ENCODE measurements around the gene COMMD4. TPM values are rescaled to one million over a fixed set of nuclear protein-coding genes. Genes with fewer than 3 reads are reported as not detected.
"Not testable (repeated sequence)": the region's sequence is repeated elsewhere in the genome, so short reads cannot be mapped to it uniquely, and the experiment has no call there.

The COMMD4 gene
- total RNA-seq, 1 donor, result 61.7 TPM

DNA sequence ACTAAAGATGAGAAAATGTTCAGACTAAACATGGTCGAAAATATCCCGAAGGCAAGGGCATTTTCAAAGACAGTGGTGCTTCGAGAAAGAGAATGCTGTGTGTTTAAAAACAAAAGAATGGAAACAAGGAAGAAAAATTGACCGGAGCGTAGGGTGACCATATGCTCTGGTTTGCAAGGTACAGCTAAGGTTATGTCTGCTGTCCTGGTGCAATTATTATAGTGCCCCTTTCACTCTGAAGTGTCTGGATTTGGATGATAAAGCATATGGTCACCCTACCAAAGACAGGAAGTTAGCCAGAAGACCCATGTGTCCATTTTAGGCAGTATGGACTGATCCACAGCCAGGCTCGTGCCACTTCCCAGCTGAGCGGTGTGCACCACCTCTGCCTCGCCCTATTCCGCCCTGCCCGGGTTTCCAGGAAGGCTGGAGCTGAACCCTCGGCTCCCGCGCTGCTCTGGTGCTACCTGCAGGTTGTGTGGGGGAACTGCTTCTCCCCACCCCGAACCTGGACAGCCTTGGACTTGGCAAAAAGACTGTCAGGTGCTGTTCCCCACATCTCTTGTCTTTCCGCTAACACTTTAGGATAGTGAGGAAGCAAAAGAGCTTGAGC, 28.0 kb upstream of the COMMD4 start:
- peak; percentile 18 for DNase-seq (ENCODE audit: low read depth)
- H3K4me3 ChIP-seq (ENCODE audit: low read depth, low read length), result no peak overlapping the region
- TF ChIP-seq, protein P1, sequence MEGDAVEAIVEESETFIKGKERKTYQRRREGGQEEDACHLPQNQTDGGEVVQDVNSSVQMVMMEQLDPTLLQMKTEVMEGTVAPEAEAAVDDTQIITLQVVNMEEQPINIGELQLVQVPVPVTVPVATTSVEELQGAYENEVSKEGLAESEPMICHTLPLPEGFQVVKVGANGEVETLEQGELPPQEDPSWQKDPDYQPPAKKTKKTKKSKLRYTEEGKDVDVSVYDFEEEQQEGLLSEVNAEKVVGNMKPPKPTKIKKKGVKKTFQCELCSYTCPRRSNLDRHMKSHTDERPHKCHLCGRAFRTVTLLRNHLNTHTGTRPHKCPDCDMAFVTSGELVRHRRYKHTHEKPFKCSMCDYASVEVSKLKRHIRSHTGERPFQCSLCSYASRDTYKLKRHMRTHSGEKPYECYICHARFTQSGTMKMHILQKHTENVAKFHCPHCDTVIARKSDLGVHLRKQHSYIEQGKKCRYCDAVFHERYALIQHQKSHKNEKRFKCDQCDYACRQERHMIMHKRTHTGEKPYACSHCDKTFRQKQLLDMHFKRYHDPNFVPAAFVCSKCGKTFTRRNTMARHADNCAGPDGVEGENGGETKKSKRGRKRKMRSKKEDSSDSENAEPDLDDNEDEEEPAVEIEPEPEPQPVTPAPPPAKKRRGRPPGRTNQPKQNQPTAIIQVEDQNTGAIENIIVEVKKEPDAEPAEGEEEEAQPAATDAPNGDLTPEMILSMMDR (IDR thresholded peaks at IDR 0.05; ENCODE audit: insufficient read depth, low read depth, low read length), result peak; percentile 61

DNA sequence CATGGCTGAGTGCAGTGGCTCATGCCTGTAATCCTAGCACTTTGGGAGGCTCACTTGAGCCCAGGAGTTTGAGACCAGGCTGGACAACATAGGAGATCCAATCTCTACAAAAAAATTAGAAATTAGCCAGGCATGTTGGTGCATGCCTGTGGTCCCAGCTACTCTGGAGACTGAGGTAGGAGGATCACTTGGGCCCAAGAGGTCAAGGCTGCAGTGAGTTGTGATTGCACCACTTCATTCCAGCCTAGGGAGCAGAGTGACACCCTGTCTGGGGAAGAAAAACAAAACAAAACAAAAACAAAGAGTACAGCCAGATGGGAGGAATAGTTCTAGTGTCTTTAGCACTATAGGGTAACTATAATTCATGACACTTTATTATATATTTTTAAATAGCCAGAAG, 26.2 kb upstream of the COMMD4 start:
- TF ChIP-seq, protein P1 (IDR thresholded peaks at IDR 0.05; ENCODE audit: insufficient read depth, low read depth, low read length), result no peak
- no peak overlapping the region for H3K4me3 ChIP-seq (ENCODE audit: low read depth, low read length)
- peak; percentile 74 for DNase-seq (ENCODE audit: low read depth)

DNA sequence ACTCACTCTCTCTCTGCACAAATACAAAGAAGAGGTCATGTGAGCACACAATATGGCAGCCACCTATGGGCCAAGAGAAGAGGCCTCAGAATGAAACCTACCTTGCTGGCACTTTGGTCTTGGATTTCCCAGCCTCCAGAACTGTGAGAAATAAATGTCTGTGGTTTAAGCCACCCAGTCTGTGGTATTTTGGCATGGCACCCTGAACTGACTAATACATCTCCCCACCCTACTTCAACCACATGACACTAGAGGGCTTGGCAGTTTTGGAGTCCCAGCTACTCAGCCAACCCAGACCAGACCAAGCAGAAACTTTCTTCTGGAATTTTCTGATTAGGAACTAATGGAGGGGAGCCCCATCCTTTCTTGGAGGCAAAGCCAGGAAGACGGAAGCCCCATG, 23.3 kb upstream of the COMMD4 start:
- DNase-seq (ENCODE audit: low read depth); H3K4me3 ChIP-seq (ENCODE audit: low read depth, low read length): not testable (repeated sequence)

DNA sequence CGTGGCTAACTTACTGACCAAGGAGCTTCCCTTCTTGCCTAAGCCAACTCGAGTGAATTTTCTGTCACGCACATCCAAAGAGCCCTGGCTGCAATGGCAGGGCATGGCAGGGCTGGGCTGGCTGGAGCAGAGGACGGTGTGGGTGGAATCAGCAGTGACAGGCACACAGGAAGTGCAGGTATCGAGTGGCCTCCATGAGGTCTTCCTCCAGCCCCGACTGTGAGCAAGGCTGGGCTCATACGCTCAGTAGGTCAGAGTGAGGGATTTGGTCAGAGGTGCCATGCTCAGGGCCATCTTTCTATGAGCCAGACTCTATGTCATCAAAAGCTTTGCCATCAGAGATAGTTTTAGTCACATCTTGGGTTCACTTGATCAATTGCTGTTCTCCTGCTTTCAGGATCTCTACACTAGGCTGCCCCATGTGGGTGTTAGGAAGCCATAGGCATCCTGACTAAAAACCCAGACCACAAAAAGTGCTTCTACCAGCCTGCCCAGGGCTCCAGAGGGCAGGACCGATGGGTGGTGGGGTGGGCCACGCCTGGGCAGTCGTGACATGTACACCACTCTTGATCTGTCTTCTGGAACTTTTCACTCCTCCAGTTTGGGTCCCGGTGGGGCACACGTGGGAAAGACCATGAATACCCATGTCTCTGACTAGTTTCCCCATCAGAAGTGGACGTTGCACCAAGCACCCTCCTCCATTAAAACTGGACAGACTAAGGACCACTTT, 22.6 kb upstream of the COMMD4 start:
- TF ChIP-seq, protein P1 (IDR thresholded peaks at IDR 0.05; ENCODE audit: insufficient read depth, low read depth, low read length), result no peak
- DNase-seq (ENCODE audit: low read depth), result no peak
- no peak overlapping the region for H3K4me3 ChIP-seq (ENCODE audit: low read depth, low read length)

DNA sequence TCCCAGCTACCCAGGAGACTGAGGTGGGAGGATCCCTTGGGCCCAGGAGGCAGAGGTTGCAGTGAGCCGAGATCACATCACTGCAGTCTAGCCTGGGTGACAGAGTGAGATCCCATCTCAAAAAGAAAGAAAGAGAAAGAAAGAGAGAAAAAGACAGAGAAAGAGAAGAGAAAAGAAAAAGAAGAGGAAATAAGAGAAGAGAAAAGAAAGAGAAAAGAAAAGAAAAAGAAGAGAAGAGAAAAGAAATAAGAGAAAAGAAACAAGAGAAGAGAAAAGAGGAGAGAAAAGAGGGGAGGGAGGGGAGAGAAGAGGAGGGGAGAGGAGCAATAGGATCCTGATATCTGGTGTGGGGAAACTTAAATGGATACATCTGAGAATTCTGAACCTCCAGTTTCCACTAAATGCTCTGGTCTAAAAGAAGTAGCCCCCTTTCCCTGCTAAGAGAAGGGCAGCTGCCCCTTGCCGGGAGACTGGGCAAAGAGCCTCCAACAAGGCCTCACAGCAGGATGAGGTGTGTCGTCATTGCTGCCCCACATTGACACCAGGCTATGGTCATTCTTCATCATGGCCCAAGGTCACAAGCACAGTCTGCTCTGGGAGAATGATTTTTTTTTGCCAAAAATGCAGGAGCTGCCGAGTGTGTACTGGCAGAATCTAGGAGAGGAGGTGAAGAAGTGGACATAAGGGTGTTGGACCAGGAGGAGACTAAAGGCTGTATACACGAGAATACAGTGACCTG, 21.1 kb upstream of the COMMD4 start:
- H3K4me3 ChIP-seq (ENCODE audit: low read depth, low read length), result no peak overlapping the region
- DNase-seq (ENCODE audit: low read depth), result no peak
- TF ChIP-seq, protein P1 (IDR thresholded peaks at IDR 0.05; ENCODE audit: insufficient read depth, low read depth, low read length), result no peak

DNA sequence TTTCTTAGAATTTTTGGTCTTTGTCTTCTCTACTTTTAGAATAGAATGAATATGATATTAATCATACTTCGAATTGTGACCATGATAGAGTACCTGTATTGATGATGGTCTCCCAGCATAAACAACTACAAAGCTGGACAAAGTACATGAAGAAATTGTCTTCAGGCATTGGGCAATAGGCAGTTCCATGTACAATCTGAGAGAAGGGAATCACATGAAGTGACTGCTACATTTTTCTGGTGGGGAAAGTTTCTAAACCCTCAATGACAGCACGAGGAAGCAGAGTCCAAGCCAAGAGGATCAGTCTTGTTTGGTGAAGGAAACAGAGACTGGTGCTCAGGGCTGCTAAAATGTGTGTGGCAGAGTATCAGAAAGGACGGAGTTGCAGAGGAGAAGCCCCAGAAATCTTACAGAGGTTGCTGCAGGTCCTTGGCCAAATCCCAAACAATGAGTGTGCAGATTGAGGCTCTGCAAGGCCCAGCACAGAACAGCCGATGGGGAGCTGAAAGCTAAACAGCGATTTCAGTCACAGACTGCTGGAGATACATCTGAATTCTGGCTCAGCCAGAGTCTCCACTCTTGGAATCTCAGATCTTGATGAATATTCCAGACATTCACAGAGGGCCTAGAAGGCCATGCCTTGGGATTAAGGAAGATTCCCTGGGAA, 16.5 kb upstream of the COMMD4 start:
- H3K4me3 ChIP-seq (ENCODE audit: low read depth, low read length); DNase-seq (ENCODE audit: low read depth): not testable (repeated sequence)

DNA sequence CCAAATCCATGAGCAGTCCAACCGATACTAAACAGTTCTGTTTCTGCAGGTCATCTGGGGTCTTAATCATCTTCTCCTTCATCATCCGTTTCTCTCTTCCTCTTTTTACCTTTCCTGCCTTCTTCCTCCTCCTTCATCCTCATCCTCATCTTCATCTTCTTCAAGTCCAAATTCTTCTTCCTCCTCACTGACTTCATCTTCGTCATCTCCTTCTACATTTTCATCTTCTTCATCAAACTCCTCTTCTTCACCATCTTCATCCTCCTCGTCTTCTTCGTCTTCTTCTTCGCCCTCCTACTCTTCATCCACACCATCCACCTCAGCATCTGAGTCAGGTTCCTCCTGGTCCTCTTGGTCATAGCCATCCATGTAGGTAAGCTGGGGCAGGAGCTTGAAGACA, 14.2 kb upstream of the COMMD4 start:
- no peak overlapping the region for H3K4me3 ChIP-seq (ENCODE audit: low read depth, low read length)
- TF ChIP-seq, protein P1 (IDR thresholded peaks at IDR 0.05; ENCODE audit: insufficient read depth, low read depth, low read length), result no peak
- no peak for DNase-seq (ENCODE audit: low read depth)

Data from fibroblast of villous mesenchyme (primary cell).